Posterior vena cava (tissue), 2 donors: ENCODE results near the gene ZDHHC4. TPM values are rescaled to one million over a fixed set of nuclear protein-coding genes. Genes with fewer than 3 reads are reported as not detected.
"Not testable (repeated sequence)": the region's sequence is repeated elsewhere in the genome, so short reads cannot be mapped to it uniquely, and the experiment has no call there.

Experiments used
- DNase-seq: peaks from one replicate; pipeline ENCODE4 v3.0.0-alpha.2; 2020; ENCODE audit warnings: low spot score
- intact Hi-C, 2 donors: fragments of 100-400 bp; cut with DNase I; formaldehyde crosslinking; loops; one replicate each; pipeline versions ENCODE4 v1.14.1 to v1.14.2; 2022 to 2023
- total RNA-seq, 2 donors: library from RNA; stranded (reverse); fragmentation: NEBNext Ultra II Directional; extraction: Animal tissue kit (Norgen Biotek cat#: 25700); gene quantifications; one replicate each; pipeline ENCODE4 v1.2.1, GENCODE V29; 2021
- donor health status: DM: yes; HTN: yes; CAD: no.
- donor health status: DM: yes; HTN: yes; CAD: no.

Gene ZDHHC4
- total RNA-seq, 2 donors from 2014 or later: 34.2 to 36.9 TPM

DNA sequence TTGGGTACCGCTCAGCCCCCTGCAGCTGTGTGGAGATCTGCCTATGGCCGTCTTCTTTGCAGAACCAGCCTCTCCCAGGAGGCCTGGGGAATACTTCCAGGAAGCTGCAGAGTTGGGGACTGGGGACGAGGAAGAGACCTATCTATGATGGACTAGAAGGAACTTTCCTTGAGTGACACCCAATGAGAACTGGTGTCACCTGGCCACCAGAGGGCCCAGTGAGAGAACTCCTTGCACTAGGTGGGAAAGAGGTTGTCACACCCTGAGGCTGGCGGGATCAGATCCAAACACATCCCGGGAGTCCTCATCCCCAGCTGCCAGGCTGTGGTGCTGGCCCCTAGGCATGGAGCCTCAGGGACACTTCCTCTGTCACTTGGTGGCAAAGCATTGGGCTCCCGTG, 21.1 kb upstream of the ZDHHC4 start:
- intact Hi-C loops: no loop called here
- no peak for DNase-seq

DNA sequence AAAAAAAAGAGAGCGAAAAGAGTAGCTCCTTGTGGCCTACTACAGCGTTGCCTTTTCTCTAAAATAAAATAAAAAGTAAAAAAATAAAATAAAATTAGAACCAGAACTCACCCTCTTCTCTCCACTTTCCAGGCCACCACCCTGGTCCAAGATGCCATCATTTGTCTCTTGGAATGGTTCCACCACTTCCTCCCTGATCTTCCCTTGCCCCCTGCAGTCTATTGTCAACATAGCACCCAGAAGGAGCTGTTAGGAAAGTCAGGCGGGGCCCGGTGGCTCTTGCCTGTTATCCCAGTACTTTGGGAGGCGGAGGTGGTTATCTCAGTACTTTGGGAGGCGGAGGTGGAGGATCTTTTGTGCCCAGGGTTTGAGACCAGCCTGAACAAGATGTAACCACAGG, 18.4 kb upstream of the ZDHHC4 start:
- intact Hi-C loops: no loop called here
- DNase-seq: no peak

DNA sequence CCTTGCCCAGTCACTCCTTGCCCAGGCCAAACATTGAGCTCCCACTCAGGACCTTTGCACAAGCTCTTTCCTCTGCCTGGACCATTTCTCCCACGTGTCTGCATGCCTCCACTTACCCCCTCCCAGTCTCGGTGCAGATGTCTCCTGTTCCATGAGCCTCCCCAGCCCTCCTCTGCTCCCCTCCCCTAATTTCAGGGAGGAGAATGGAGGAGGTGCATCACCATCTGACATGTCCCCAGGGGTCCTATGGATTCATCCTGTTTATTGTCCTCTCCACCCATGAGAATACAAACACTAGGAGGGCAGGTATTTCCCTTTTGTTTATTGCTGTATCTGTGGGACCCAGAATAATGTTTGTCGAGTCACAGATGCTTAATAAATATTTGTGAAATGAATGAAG, 17.4 kb upstream of the ZDHHC4 start:
- intact Hi-C loops: no loop called here
- DNase-seq: no peak

DNA sequence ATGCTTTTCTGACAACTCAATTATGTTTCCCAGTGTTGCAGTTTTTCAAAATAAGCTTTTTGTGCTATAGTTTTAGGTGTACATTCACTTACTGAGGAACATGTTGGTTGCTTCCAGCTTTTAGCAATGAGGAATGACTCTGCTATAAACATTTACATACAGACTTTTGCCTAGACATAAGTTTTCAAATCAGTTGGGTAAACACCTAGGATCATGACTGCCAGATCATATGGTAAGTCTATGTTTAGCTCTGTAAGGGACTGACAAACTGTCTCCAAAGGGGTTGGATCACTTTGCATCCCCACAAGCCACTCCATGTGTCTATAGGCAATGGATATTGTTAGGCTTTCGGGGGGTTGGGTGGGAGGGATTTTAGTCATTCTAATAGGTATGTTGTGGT, 15.1 kb upstream of the ZDHHC4 start:
- no peak for DNase-seq
- intact Hi-C loops: no loop called here

DNA sequence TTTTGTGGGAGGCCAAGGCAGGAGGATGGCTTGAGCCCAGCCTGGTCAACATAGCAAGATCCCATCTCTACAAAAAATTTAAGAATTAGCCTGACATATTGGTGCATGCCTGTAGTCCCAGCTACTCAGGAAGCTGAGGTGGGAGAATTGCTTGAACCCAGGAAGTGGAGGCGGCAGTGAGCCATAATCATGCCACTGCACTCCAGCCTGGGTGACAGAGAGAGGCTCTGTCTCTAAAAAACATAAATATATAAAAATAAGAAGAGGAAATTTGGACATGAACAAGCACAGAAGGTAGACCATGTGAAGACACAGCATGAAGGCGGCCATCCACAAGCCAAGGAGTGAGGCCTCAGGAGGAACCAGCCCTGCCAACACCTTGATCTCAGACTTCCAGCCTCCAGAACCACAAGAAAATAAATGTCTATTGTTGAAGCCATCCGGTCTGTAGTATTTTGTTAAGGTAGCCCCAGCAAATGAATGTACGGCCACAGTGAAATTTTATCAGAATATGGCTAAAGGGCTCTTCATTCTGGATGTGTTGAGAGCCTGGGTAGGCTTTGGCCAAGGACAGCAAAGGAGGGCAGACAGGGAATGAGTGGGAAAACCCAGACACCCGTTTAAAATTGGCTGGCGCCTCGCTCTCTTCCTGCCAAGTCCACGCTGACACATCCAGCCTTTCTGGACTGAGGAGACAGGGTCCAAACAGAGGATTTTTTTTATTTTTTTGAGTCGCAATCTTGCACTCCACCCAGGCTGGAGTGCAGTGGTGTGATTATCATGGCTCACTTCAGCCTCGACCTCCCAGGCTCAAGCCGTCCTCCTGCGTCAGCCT, 13.1 kb upstream of the ZDHHC4 start:
- intact Hi-C loops: no loop called here
- peak; percentile 87 for DNase-seq

DNA sequence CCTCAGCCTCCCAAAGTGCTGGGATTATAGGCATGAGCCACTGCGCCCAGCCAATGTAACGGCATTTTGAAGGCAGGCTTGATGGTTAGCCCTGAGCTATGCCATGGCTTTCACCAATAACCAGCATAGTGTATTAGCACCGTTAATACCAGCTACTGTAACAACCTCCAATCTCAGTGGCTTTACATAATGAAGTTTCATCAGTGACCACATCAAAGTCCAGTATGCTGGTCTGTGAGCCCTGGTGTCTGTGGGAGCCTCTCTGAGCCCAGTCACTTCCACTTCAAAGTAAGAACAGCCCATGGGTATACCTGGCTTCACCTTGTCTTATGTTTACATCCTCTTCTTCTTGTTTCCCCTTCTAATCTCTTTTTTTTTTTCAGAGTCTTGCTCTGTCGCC, 11.6 kb upstream of the ZDHHC4 start:
- no peak for DNase-seq
- intact Hi-C loops: no loop called here

DNA sequence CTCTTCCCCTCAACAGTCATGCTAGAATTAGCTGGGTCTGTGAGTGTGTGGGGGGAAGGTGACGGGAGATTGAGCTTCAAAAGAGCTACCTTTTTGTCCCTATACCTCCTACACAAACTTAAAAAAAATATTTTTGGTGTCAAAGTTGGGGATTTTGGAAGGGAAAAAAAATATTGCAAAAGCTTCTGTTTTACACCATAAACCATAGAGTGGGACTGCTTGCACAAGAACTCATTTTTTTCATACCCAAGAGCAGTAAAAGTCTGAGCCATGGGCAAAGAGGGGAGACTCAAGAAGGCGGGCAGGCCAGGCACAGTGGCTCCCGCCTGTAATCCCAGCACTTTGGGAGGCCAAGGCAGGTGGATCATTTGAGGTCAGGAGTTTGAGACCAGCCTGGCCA, 9.4 kb upstream of the ZDHHC4 start:
- no peak for DNase-seq
- intact Hi-C loops: no loop called here

DNA sequence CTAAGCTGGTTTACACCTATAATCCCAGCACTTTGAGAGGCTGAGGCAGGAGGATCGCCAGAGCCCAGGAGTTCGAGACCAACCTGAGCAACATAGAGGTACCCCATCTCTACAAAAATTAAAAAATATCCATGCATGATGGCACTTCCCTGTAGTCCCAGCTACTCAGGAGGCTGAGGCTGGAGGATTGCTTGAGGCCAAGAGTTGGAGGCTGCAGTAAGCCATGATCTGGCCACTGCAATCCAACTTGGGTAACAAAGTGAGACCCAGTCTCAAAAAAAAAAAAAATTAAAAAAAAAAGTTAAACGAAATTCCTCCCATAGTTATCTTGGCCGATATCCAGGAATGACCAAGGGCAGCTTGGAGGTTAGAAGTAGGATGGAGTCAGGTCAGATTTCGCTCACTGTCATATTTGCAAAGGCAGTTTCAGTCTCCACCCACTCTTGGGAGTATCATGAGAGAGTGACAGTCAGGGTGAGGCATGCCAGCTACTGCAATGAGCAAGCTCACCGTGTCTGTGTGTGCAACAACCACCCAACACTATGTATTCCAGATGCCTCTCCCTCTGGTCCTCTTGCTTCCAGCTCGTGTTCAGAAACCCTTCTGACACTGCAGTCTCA, 6.0 kb upstream of the ZDHHC4 start:
- intact Hi-C loops: no loop called here
- no peak for DNase-seq

DNA sequence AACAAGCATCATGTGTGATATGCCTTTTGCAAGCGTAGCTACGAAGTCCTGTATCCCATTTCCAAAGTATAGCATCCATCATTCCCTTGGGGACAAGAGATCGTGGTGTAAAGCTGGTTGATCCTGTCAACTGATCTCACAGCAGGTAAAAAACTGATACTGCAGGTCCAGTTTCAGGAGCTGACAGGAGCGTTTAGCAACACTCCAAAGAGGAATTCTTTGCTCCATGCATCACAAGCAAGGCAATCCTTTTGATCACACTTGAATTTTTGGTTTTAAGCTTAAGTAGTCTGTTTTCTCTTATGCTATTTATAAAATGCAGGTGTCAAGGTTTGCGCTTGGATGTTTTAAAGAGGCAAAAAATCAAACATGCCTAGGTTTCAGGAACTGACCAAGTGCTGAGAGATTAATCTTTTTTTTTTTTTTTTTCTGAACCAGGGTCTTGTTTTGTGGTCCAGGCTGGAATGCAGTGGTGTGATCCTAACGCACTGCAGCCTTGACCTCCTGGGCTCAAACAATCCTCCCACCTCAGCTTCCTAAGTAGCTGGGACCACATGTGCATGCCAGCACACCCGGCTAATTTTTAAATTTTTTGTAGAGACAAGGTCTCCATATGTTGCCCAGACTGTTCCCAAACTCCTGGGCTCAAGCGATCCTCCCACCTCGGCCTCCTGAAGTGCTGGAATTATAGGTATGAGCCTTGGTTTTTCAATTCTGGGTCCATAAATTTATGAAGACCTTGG, 1.8 kb upstream of the ZDHHC4 start:
- intact Hi-C loops: no loop called here
- no peak for DNase-seq

DNA sequence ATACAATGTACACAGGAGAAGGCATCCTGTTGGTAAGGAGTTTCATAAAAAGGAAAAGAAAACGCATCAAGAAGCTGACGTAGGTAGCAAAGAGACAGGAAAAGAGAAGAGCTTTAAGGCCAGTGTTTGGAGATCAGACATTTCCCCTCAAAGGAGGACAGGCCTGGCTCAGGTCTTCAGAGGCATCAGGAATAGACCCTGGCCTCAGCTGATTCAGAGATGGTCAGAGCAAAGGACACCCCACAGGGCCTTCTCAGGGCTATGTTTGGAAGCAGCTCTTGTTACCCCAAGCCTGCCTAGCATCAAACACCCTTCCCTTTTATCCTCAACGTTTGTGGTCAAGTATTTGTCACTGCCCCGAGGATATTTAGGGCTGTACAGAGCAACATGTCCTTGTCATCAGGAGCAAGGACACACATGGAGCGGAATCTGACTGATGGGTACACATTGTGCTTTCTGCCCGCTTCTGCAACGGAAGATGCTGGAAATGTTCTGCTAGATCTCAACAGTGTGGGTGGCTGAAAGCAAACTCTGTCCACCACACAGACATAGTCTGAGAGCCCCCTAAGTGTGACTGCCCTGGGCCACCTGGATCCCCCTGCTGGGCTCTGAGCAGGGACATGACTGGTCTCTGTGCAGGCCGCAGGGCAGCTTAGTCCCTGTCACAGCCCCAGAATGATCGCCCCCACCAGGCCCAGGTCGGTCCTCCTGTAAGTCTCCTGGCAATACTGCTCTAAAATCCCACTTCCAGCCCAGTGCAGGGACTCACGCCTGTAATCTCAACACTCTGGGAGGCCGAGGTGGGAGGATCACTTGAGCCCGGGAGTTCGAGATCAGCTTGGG, 1.0 kb upstream of the ZDHHC4 start:
- DNase-seq: no peak
- intact Hi-C loops: no loop called here

DNA sequence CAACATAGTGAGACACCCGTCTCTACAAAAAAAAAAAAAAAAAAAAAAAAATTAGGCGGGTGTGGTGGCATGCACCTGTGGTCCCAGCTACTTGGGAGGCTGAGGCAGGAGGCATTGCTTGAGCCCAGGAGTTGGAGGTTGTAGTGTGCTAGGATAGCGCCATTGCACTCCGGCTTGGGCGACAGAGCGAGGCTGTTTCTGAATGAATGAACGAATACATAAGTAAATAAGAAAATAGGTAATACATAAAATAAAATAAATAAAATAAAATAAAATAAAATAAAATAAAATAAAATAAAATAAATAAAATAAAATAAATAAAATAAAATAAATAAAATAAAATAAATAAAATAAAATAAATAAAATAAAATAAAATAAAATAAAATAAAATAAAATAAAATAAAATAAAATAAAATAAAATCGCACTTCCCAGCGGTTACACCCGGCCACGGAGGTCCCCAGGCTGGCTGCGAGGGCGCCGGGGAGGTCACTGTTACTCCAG, 336 bp upstream of the ZDHHC4 start:
- DNase-seq, intact Hi-C loops: not testable (repeated sequence)

DNA sequence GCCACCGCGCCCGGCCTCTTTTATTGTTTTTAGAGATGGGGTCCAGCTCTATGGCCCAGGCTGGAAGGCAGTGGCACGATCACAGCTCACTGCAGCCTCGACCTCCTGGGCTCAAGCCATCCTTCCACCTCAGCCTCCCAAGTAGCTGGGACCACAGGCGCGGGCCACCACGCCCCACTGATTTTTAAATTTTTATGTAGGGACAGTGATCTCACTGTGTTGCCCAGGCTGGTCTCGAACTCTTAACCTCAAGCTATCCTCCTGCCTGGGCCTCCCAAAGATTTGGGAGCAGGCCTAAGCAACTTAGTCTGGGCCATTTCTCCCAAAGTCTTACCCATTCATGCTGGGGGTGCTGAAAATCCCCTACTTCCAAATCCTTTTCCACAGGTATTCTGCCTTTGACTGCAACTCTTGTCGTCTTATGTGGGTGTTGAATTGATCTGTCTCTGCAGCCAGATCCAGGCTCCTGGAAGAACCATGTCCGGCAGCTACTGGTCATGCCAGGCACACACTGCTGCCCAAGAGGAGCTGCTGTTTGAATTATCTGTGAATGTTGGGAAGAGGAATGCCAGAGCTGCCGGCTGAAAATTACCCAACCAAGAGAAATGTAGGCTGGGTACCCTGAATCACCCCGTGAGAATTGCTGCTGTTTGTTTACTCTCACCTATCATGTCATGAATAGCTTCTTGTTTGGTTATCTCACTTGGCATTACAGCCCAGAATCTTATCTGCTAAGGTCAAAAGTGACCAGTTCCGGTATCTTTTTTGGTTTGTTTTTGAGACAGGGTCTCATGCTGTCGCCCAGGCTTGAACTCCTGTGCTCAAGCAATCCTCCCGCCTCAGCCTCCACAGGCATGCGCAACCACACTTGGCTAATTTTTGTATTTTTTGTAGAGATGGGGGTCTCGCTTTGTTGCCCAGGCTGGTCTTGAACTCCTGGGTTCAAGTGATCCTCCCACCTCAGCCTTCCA, 1.1 kb downstream of the ZDHHC4 start:
- intact Hi-C loops: no loop called here
- DNase-seq: no peak

DNA sequence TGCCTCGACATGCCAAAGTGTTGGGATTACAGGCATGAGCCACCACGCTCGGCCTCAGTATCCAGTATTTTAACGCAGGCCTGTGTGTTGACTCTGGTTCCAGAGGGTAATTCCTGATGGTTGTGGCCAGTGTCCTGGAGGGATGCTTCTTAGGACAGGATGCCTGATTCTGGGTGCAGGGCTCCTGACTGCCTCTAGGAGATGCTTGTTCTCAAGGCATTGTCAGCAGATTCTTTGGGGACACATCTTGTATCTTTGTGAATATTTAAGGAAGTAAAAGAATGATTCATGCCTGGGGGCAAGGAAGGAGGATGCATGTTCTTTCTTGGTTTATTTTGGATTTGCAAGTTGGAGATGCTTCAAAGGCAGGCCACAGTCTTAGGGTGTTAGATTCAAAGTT, 2.2 kb downstream of the ZDHHC4 start:
- DNase-seq: no peak
- intact Hi-C loops: no loop called here

DNA sequence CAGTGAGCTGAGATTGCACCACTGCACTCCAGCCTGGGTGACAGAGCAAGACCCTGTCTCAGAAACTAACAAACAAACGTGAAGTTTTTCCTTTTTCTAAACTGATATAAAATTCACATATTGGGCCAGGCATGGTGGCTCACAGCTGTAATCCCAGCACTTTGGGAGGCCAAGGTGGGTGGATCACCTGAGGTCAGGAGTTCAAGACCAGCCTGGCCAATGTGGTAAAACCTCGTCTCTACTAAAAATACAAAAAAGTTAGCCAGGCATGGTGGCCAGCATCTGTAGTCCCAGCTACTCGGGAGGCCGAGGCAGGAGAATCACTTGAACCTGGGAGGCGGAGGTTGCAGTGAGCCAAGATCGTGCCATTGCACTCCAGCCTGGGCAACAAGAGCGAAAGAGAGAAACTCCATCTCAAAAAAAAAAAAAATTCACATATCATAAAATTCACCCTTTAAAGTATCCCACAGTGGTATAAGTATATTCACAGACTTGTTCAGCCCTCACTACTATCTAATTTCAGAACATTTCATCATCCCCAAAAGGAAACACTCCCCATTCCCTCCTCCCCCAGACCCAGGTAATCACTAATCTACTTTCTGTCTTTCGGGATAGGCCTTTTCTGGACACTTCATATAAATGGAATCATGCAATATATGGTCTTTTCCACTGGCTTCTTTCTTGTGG, 8.6 kb downstream of the ZDHHC4 start:
- not testable (repeated sequence) for DNase-seq
- intact Hi-C loops: loop anchor here in 1 of 2 donors (5.0 kb wide), 1 partner anchor 606 kb away; no protein-coding TSS in a partner anchor

DNA sequence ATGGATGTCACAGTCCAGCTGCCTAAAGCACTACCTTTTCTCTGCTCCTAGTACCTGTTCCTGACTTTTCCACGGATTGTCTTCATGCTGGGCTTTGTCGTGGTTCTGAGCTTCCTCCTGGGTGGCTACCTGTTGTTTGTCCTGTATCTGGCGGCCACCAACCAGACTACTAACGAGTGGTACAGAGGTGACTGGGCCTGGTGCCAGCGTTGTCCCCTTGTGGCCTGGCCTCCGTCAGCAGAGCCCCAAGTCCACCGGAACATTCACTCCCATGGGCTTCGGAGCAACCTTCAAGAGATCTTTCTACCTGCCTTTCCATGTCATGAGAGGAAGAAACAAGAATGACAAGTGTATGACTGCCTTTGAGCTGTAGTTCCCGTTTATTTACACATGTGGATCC, 11.3 kb downstream of the ZDHHC4 start:
- intact Hi-C loops: loop anchor here in 1 of 2 donors (5.0 kb wide), 1 partner anchor 604 kb away; no protein-coding TSS in a partner anchor
- no peak for DNase-seq

DNA sequence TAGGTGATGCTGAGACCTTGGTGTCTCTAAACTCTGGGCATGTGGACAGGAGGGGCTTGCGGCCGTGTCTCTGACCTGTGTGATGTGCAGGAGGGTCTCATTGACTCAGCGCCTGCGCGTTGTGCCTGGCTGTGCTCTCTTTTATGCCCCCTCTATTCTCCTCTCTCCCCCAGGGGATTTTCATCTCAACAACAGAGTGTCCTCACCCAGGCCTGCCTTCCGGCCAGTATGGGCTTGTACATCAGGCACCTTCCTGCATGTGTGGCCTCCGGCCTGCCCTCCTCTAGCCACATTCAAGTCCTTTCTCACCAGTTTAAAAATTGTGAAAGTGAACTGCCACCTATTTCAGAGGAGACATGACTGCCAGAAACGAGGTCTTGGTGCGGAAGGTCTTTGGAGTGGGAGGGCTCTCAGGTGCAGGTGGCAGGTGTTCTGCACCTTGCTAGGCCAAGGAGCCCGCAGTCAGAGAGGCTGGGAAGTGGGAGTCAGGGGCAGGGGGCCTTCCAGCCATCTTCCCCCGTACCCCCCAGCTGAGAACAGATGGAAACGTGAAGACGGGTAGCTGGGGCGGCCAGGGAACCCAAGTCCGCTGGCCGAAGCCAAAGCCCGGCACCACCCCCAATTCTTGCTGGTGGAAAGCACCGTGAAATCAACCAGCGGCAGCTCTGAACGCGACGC, 12.0 kb downstream of the ZDHHC4 start:
- intact Hi-C loops: loop anchor here in 1 of 2 donors (5.0 kb wide), 1 partner anchor 603 kb away; no protein-coding TSS in a partner anchor

More for the DNA sequence above, 12.0 kb downstream of the ZDHHC4 start:
- no peak for DNase-seq
